GM12873 (cell line): ENCODE data around the gene PRSS38.

Experiments used
- CTCF ChIP-seq: IDR thresholded peaks from 2 replicates; pipeline ENCODE4 v1.5.1; 2012; ENCODE audit warnings: low read depth, mild to moderate bottlenecking, moderate library complexity, low read length, control low read depth; ENCODE audit not compliant: insufficient read depth; ENCODE audit errors: missing control alignments

Gene PRSS38

GRCh38 chr1:227870366-227870765 lies 54.9 kb downstream of the PRSS38 start:
- TF ChIP-seq CTCF: no peak

GRCh38 chr1:227880342-227880924 lies 65.0 kb downstream of the PRSS38 start:
- TF ChIP-seq CTCF: no peak

- TF ChIP-seq CTCF: no peak
Measured at GRCh38 chr1:227883073-227883520, 67.6 kb downstream of the PRSS38 start.

- TF ChIP-seq CTCF: no peak
Measured at GRCh38 chr1:227883641-227884301, 68.3 kb downstream of the PRSS38 start.

GRCh38 chr1:227884370-227885134 lies 69.1 kb downstream of the PRSS38 start:
- no peak for TF ChIP-seq CTCF

GRCh38 chr1:227885135-227885647 lies 69.7 kb downstream of the PRSS38 start:
- no peak for TF ChIP-seq CTCF
